Measurements from ENCODE around the gene TMEM154.

TMEM154 gene

GRCh38 chr4:152588869-152589268, 90.9 kb downstream of the TMEM154 start:
- no peak for DNase-seq

GRCh38 chr4:152587127-152587526, 92.7 kb downstream of the TMEM154 start:
- no peak for DNase-seq

- DNase-seq, result no peak
Measured at GRCh38 chr4:152586668-152587067, 93.1 kb downstream of the TMEM154 start.

DNA sequence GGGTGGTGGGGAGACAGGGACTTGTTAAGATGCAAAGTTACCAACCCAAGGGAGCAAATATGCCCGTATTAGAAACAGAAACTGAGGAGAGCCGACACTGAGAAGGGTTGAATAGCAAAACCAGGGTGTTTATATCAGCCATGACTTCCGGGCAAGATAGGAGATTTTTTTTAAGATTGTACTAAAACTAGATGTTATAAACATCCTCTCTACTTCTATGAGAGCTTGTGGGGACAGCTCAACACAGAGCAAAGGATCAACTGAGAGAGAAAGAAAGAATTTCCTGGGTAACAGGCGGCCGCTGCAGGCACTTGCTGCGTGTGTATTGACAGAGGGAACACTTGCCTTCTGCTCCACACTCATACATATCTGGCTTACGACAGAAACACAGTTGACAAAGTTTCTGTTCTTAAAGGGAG, 94.8 kb downstream of the TMEM154 start:
- DNase-seq, result no peak

GRCh38 chr4:152581536-152582160, 98.1 kb downstream of the TMEM154 start:
- DNase-seq, result no peak

DNA sequence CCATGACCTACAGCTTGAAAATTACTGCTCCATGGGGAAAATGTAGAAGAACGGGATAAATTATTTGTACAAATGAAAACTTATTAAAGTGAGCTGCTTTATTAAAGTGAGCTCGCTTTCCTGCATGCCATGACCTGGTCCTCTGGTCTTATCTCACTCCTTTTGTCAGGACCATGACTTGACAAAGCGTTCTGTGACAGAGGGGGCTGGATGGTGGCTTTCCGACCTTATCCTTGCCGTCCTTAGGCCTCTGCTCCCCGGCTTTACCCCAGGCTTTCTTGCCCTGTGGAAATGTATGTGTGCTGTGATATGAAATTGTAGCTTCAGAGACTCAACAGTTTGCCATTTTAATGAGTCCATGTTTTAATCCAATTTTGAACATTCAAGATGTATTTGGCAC, 99.9 kb downstream of the TMEM154 start:
- no peak for DNase-seq

DNA sequence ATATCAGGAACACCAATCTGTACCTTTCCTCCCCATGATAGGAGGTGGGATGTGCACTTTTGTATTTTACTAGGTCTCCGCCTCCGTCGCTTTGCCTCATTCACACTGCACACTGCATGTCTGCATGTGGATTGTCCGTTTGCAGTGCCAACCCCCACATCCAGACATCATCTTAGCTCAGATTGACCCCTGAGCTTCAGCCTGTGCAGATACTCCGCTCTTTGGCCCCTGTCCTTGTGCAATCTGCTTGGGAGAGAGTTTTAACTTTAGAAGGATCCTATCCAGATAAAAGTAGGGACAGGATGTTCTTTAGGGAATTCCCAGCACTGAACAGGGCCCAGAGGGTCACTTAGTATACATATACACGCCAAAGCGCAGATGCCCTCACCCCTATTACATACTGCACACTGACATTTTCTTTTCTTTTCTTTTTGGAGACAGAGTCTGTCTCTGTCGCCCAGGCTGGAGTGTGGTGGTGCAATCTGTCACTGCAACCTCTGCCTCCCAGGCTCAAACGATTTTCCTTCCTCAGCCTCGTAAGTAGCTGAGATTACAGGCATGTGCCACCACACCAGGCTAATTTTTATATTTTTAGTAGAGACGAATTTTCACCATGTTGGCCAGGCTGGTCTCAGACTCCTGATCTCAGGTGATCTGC, 100.6 kb downstream of the TMEM154 start:
- DNase-seq, result no peak

GRCh38 chr4:152578670-152579069, 101.1 kb downstream of the TMEM154 start:
- no peak for DNase-seq

GRCh38 chr4:152577708-152578396, 101.9 kb downstream of the TMEM154 start:
- no peak for DNase-seq

DNA sequence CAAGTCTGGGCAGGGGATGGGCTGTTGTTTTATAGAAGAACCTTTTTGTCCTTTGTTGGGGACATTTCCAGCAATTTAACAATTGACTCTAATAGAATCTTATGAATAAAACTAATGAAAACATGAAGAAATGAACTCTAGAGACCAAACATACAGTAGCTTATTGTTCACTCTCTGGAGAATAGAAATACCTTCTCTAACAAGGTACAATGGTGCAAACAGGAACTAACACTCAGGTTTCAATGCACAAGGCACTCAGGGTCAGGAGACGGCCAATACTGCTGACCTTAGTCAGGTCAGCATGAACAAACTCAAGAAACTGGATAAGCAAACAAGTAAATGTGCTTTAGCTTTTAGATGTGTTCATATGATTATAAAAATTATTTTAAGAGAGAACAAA, 104.3 kb downstream of the TMEM154 start:
- DNase-seq, result no peak

DNA sequence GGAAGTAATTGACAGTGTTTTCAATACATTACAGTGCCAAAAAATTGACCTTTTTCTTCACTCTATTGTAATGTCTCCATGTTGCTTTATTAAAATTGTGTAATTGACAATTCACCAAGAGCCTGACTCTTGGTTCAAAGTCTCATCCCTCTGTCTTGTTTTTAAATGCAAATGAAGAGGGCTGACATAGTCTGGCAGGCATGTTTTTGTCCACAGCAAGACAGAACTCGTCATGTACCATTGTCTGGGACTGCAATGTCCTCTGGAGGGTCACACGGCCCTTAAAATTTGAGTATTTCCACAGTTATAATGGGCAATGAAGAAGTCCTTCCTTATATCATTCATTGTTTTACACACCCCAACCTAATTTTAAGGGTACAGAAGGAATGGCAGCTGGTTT, 105.9 kb downstream of the TMEM154 start:
- no peak for DNase-seq

DNA sequence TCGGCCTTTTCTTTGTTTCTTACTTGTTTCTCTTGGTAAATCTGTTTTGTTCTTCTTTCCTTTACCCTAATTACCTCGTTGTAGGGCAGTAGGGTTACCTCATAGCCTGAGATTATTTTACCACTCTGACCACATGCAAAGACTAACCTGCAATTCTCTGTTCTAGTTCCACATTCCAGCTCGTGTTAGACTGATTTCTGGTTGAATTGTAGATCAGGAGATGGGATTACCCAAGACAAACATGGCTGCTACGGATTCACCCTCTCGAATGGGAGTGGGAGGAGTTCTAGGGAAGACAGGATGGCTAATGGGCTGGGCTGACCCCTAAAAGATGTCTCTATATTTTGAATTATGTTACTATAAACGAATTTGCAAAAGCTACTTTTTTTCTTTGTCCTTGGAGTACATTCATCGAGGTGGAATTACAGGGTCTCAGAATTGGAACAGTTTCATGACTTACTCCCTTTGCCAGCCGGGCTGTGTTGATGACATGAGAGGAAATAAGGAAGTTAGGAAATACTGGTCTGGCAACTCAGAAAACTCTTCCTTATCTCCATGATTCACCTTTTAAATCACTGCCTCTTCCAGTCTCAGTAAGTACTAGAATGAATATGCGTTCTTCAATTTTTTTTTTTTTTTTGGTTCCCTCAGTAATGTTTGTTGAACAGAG, 107.2 kb downstream of the TMEM154 start:
- DNase-seq, result no peak

GRCh38 chr4:152571770-152572169, 108.0 kb downstream of the TMEM154 start:
- DNase-seq, result no peak

DNA sequence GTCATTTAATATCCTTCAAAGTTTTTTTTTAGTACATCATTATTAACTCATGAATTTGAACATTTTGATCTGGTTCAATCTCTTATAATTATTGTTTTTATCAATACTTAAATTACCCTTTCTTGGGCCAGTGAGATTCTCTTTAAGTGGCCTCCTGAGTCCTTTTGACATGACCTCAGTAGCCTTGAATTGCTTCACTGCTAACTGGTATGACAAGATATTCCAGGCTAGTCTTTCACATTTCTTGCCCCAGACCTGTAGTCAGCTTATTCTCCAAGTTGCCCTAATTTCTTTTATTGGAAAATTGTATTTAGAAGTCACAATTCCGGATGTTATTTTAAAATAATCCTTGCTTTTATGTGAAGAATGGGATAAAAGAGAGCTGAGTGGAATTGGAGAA, 108.5 kb downstream of the TMEM154 start:
- no peak for DNase-seq
